CD4-positive, alpha-beta T cell treated with Interleukin-4 for 4 hours (primary cell): Measurements from ENCODE around the gene PCDHA4.
"Not testable (repeated sequence)": the region's sequence is repeated elsewhere in the genome, so short reads cannot be mapped to it uniquely, and the experiment has no call there.

Source experiments
- DNase-seq: peaks from one replicate; pipeline ENCODE4 v3.0.0-alpha.2; 2020

Gene PCDHA4

DNA sequence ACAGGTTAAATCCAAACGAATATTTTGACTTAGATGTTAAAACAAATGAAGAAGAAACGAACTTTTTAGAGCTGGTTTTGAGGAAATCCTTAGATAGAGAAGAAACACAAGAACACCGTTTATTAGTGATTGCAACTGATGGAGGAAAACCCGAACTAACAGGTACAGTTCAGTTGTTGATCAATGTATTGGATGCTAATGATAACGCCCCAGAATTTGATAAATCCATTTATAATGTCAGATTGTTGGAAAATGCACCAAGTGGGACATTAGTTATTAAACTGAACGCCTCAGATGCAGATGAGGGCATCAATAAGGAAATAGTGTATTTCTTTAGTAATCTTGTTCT lies 15.4 kb downstream of the PCDHA4 start:
- DNase-seq = no peak

DNA sequence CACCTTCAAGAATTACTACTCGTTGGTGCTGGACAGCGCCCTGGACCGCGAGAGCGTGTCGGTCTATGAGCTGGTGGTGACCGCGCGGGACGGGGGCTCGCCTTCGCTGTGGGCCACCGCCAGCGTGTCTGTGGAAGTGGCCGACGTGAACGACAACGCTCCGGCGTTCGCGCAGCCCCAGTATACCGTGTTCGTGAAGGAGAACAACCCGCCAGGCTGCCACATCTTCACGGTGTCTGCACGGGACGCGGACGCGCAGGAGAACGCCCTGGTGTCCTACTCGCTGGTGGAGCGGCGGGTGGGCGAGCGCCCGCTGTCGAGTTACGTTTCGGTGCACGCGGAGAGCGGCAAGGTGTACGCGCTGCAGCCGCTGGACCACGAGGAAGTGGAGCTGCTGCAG lies 16.1 kb downstream of the PCDHA4 start:
- not testable (repeated sequence) for DNase-seq

GRCh38 chr5:140823475-140823874 lies 16.6 kb downstream of the PCDHA4 start:
- DNase-seq = no peak

DNA sequence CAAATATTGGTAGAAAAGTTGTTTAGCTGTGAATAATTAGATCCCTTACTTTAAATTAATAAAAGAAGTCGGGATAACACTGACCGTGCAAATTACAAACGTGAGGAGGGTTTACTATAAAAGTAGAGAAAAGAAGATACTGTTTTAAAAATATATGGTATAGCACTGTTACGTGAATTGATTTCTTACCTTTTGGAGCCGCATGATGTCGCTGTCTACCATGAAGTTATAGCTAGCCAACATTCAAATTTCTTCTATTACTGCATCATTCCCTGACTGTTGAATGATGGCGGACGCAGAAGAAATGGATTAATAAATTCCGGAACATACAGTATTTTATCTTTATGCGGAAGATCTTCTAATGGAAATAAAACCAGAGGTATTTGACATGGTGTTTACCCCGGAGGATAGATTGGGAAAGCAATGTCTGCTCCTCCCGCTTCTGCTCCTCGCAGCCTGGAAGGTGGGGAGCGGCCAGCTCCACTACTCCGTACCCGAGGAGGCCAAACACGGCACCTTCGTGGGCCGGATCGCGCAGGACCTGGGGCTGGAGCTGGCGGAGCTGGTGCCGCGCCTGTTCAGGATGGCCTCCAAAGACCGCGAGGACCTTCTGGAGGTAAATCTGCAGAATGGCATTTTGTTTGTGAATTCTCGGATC lies 21.0 kb downstream of the PCDHA4 start, which contains the start of gene PCDHA6:
PCDHA6 (plus strand) TSS at position 257 of the 658 bp plus-strand sequence; CDS start at position 389, 132 bp downstream.
- no peak for DNase-seq

- no peak for DNase-seq
These were observed 21.5 kb downstream of the PCDHA4 start for GRCh38 chr5:140828362-140828737.

DNA sequence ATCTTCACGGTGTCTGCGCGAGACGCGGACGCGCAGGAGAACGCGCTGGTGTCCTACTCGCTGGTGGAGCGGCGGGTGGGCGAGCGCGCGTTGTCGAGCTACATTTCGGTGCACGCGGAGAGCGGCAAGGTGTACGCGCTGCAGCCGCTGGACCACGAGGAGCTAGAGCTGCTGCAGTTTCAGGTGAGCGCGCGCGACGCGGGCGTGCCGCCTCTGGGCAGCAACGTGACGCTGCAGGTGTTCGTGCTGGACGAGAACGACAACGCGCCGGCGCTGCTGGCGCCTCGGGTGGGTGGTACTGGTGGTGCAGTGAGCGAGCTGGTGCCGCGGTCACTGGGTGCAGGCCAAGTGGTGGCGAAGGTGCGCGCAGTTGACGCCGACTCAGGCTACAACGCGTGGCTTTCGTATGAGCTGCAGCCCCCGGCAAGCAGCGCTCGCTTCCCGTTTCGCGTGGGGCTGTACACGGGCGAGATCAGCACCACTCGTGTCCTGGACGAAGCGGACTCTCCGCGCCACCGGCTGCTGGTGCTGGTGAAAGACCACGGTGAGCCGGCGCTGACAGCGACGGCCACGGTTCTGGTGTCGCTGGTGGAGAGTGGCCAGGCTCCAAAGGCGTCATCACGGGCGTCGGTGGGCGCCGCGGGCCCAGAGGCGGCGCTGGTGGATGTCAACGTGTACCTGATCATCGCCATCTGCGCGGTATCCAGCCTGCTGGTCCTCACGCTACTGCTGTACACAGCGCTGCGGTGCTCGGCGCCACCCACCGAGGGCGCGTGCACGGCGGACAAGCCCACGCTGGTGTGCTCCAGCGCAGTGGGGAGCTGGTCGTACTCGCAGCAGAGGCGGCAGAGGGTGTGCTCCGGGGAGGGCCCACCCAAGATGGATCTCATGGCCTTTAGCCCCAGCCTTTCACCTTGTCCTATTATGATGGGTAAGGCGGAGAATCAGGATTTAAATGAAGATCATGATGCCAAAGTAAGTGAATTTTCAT lies 22.9 kb downstream of the PCDHA4 start:
- not testable (repeated sequence) for DNase-seq

- no peak for DNase-seq
These were observed 27.1 kb downstream of the PCDHA4 start, which contains the start of gene PCDHA7 for GRCh38 chr5:140833993-140834392. PCDHA7 (plus strand) TSS chr5:140834269; CDS start chr5:140834384, 115 bp downstream.

GRCh38 chr5:140834439-140835008 lies 27.7 kb downstream of the PCDHA4 start:
- not testable (repeated sequence) for DNase-seq

DNA sequence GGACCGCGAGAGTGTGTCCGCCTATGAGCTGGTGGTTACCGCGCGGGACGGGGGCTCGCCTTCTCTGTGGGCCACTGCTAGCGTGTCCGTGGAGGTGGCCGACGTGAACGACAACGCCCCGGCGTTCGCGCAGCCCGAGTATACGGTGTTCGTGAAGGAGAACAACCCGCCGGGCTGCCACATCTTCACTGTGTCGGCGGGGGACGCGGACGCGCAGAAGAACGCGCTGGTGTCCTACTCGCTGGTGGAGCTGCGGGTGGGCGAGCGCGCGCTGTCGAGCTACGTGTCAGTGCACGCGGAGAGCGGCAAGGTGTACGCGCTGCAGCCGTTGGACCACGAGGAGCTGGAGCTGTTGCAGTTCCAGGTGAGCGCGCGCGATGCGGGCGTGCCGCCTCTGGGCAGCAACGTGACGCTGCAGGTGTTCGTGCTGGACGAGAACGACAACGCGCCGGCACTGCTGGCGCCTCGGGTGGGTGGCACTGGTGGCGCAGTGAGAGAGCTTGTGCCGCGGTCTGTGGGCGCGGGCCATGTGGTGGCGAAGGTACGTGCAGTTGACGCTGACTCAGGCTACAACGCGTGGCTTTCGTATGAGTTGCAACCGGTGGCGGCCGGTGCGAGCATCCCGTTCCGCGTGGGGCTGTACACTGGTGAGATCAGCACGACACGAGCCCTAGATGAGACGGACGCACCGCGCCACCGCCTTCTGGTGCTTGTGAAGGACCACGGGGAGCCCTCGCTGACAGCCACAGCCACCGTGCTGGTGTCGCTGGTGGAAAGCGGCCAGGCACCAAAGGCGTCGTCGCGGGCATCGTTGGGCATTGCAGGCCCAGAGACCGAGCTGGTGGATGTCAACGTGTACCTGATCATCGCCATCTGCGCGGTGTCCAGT lies 29.0 kb downstream of the PCDHA4 start:
- no peak for DNase-seq

DNA sequence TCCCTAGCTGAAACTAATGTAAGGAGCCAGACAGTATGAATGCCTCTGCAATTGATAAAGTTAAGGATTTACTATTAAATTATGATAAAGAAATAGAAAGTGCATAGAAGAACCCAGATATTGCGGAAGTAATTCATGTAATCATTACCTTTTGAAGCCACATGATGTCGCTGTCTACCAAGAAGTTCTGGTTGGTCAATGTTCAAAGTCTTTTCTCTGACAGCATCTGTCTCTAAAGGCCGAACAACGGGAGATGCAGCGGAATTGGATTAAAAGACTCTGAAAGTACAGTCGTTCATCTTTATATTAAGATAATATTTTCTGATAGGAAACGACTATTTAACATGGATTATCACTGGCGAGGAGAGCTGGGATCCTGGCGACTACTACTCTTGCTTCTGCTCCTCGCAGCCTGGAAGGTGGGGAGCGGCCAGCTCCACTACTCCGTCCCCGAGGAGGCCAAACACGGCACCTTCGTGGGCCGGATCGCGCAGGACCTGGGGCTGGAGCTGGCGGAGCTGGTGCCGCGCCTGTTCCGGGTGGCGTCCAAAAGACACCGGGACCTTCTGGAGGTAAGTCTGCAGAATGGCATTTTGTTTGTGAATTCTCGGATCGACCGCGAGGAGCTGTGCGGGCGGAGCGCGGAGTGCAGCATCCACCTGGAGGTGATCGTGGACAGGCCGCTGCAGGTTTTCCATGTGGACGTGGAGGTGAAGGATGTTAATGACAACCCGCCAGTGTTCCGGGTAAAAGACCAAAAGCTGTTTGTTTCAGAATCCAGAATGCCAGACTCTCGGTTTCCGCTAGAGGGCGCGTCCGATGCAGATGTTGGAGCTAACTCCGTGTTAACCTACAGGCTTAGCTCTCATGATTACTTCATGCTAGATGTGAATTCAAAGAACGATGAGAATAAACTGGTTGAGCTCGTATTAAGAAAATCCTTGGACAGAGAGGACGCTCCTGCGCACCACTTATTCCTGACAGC lies 34.4 kb downstream of the PCDHA4 start, which contains the start of gene PCDHA8:
PCDHA8 (plus strand) TSS at position 210 of the 985 bp plus-strand sequence; CDS start at position 345, 135 bp downstream.
- DNase-seq = no peak

- DNase-seq = no peak
These were observed 36.2 kb downstream of the PCDHA4 start for GRCh38 chr5:140842798-140843733.

DNA sequence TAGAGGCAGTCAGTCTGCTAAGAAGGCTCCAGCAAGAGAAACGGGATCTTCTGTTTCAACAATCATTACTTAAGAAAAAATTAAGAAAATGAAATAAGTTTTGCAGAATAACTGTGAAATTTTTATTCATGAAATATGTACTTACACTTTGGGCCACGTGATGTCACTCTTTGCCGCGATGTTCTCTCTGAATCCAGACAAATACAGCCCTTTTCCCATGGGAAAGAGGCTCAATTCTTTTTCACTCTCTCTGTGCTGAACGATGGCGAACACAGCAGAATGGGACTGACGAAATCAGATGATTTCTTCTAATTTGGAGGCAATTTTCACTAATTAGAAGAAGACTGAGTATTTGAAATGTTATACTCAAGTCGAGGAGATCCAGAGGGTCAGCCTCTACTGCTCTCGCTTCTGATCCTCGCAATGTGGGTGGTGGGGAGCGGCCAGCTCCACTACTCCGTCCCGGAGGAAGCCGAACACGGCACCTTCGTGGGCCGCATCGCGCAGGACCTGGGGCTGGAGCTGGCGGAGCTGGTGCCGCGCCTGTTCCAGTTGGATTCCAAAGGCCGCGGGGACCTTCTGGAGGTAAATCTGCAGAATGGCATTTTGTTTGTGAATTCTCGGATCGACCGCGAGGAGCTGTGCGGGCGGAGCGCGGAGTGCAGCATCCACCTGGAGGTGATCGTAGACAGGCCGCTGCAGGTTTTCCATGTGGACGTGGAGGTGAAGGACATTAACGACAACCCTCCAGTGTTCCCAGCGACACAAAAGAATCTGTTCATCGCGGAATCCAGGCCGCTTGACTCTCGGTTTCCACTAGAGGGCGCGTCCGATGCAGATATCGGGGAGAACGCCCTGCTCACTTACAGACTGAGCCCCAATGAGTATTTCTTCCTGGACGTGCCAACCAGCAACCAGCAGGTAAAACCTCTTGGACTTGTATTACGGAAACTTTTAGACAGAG lies 41.6 kb downstream of the PCDHA4 start, which contains the start of gene PCDHA9:
PCDHA9 (plus strand) TSS at position 244 of the 964 bp plus-strand sequence; CDS start at position 358, 114 bp downstream.
- not testable (repeated sequence) for DNase-seq

DNA sequence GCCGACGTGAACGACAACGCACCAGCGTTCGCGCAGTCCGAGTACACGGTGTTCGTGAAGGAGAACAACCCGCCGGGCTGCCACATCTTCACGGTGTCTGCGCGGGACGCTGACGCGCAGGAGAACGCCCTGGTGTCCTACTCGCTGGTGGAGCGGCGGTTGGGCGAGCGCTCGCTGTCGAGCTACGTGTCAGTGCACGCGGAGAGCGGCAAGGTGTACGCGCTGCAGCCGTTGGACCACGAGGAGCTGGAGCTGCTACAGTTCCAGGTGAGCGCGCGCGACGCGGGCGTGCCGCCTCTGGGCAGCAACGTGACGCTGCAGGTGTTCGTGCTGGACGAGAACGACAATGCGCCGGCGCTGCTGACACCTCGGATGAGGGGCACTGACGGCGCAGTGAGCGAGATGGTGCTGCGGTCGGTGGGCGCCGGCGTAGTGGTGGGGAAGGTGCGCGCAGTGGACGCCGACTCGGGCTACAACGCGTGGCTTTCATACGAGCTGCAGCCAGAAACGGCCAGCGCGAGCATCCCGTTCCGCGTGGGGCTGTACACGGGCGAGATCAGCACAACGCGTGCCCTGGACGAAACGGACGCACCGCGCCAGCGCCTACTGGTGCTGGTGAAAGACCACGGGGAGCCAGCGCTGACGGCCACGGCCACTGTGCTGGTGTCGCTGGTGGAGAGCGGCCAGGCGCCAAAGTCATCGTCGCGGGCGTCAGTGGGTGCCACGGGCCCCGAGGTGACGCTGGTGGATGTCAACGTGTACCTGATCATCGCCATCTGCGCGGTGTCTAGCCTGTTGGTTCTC lies 43.2 kb downstream of the PCDHA4 start:
- not testable (repeated sequence) for DNase-seq

DNA sequence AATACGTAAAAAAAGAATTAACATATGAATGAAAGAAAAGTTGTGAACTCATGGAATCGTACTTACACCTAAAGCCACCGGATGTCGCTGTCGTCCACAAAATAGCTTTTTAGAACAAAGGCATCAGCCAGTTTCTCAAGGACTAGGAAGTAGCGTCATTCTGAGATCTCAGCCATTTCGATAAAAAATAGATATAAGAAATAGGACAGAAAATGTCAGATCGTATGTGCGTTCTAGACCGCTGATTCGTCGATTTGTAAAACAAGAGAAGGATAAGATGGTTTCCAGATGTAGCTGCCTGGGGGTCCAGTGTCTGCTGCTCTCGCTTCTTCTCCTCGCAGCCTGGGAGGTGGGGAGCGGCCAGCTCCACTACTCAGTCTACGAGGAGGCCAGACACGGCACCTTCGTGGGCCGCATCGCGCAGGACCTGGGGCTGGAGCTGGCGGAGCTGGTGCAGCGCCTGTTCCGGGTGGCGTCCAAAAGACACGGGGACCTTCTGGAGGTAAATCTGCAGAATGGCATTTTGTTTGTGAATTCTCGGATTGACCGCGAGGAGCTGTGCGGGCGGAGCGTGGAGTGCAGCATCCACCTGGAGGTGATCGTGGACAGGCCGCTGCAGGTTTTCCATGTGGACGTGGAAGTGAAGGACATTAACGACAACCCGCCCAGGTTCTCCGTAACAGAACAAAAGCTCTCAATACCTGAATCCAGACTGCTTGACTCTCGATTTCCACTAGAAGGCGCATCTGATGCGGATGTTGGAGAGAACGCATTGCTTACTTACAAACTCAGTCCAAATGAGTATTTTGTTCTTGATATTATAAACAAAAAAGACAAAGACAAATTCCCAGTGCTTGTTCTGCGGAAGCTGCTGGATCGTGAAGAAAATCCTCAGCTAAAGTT lies 49.2 kb downstream of the PCDHA4 start, which contains the start of gene PCDHA10:
PCDHA10 (plus strand) TSS at position 126 of the 903 bp plus-strand sequence; CDS start at position 278, 152 bp downstream.
- DNase-seq = no peak

- DNase-seq = no peak
These were observed 50.5 kb downstream of the PCDHA4 start for GRCh38 chr5:140857177-140857986.

- no peak for DNase-seq
These were observed 51.0 kb downstream of the PCDHA4 start for GRCh38 chr5:140857987-140858240.
